Stomach (tissue), 9 donors: ENCODE results near the gene CENPP. TPM values are rescaled to one million over a fixed set of nuclear protein-coding genes. Genes with fewer than 3 reads are reported as not detected.

Experiments
- DNase-seq, 2 donors: peaks; one replicate each; pipeline versions ENCODE4 v3.0.0 to v3.0.0-alpha.2; 2013 to 2019
- H3K27ac ChIP-seq, 5 donors: fragments of 200-600 bp in 4 of 5; sonication (generic) in 4 of 5; one replicate each; pipeline ENCODE4 v1.5.1; 2013 to 2019; ENCODE audit warnings: mild to moderate bottlenecking in 1 of 5, moderate library complexity in 1 of 5
- H3K27me3 ChIP-seq, 3 donors: fragments of 200-600 bp; sonication (generic); one replicate each; pipeline ENCODE4 v1.5.1; 2017 to 2019; ENCODE audit warnings: mixed run types in 1 of 3
- H3K36me3 ChIP-seq, 4 donors: fragments of 200-600 bp; sonication (generic); 1 replicate in 3 of 4; 2 replicates in 1 of 4; pipeline ENCODE4 v1.5.1; 2016 to 2019
- H3K4me1 ChIP-seq, 4 donors: fragments of 200-600 bp; sonication (generic); one replicate each; pipeline ENCODE4 v1.5.1; 2016 to 2019
- H3K4me3 ChIP-seq, 4 donors: fragments of 200-600 bp; sonication (generic) in 3 of 4; one replicate each; pipeline ENCODE4 v1.5.1; 2016 to 2019; ENCODE audit warnings: mild to moderate bottlenecking in 1 of 4
- H3K9me3 ChIP-seq, 4 donors: fragments of 200-600 bp; sonication (generic); one replicate each; pipeline ENCODE4 v1.5.1; 2016 to 2019
- CTCF ChIP-seq, 7 experiments: fragments of 450-650 bp in 4 of 7; fragments of 200-600 bp in 3 of 7; sonication (generic) in 3 of 7; IDR thresholded peaks; one replicate each; pipeline ENCODE4 v1.5.1; 2016 to 2019; ENCODE audit warnings: antibody characterized with exemption in 7 of 7, control low read depth in 2 of 7, mild to moderate bottlenecking in 1 of 7
- EP300 ChIP-seq: sonication (generic); formaldehyde crosslinking; IDR thresholded peaks from one replicate; pipeline ENCODE4 v1.6.1; 2017; ENCODE audit warnings: antibody characterized with exemption
- POLR2A ChIP-seq, 4 donors: fragments of 450-650 bp; IDR thresholded peaks; one replicate each; pipeline ENCODE4 v1.6.1; 2016; ENCODE audit warnings: antibody characterized with exemption in 4 of 4, control low read depth in 2 of 4, mild to moderate bottlenecking in 1 of 4, moderate library complexity in 1 of 4
- POLR2AphosphoS5 ChIP-seq, 3 donors: sonication (generic); formaldehyde crosslinking; IDR thresholded peaks; one replicate each; pipeline ENCODE4 v1.6.1; 2016; ENCODE audit warnings: antibody characterized with exemption in 3 of 3
- WGBS, 5 donors: extraction: QIAGEN DNeasy Blood & Tissue Kit in 3 of 5; methylation state at CpG; one replicate each; pipeline versions ENCODE4 v1.1.5 to v1.1.7; 2013 to 2018; 5-methylcytosine and 5-hydroxymethylcytosine counted together
- intact Hi-C: fragments of 100-400 bp; cut with DNase I; formaldehyde crosslinking; loops from one replicate; pipeline ENCODE4 v1.15.1; 2023; ENCODE audit warnings: low total_unique reads
- polyA plus RNA-seq, 3 donors: library from polyadenylated mRNA; stranded (reverse); fragments of 200-250 nt; gene quantifications; one replicate each; pipeline ENCODE4 v1.2.3, GENCODE V29; 2013
- total RNA-seq, 5 donors: library from RNA; depleted of rRNA; stranded (reverse); fragments of >200 nt; gene quantifications; one replicate each; pipeline versions ENCODE4 v1.1.0 to v1.2.3, GENCODE V29; 2014 to 2016
- donor health status: healthy with polysubstance abuse.
- donor health status: Bipolar disorder and iron deficiency.
- donor health status: healthy.

The CENPP gene
- total and polyA plus RNA-seq, 8 donors: 1.3 to 37.9 (median 3.2) TPM

- Histone ChIP-seq H3K27me3 (no peaks in the 10 kb centered on the region), H3K36me3 (no peaks in the 10 kb centered on the region), H3K4me1 (peaks cover 3 to 47% (median 21%) of the 10 kb centered on the region in 4 donors), H3K9me3 (peaks cover 0 to 4% (median 0%) of the 10 kb centered on the region in 4 donors), H3K27ac (no peak overlapping the region), H3K4me3 (no peak overlapping the region)
- DNase-seq: no peak
- 73 to 93% (median 82%) methylated on average over 5 of the region's 5 CpGs for WGBS, 5 donors
- no peak for TF ChIP-seq POLR2A (IDR thresholded peaks at IDR 0.05)
- intact Hi-C loops: no loop called here
Measured at GRCh38 chr9:92603100-92603499, 277.3 kb downstream of the CENPP start.

GRCh38 chr9:92603990-92604389 lies 278.2 kb downstream of the CENPP start:
- 88 to 95% (median 90%) methylated on average over 5 of the region's 5 CpGs for WGBS, 5 donors
- Histone ChIP-seq H3K4me3 (no peak overlapping the region), H3K9me3 (peaks cover 0 to 4% (median 0%) of the 10 kb centered on the region in 4 donors), H3K27ac (no peak overlapping the region), H3K4me1 (peaks cover 3 to 50% (median 29%) of the 10 kb centered on the region in 4 donors), H3K36me3 (no peaks in the 10 kb centered on the region), H3K27me3 (no peaks in the 10 kb centered on the region)
- no peak for TF ChIP-seq CTCF (IDR thresholded peaks at IDR 0.05)
- TF ChIP-seq POLR2AphosphoS5 (IDR thresholded peaks at IDR 0.05): no peak
- TF ChIP-seq EP300: no peak
- no peak for TF ChIP-seq POLR2A (IDR thresholded peaks at IDR 0.05)
- intact Hi-C loops: no loop called here
- no peak for DNase-seq

- intact Hi-C loops: no loop called here
- Histone ChIP-seq H3K27me3 (no peaks in the 10 kb centered on the region), H3K27ac (no peak overlapping the region), H3K36me3 (no peaks in the 10 kb centered on the region), H3K9me3 (peaks cover 0 to 4% (median 0%) of the 10 kb centered on the region in 4 donors), H3K4me1 (peaks cover 2 to 45% (median 28%) of the 10 kb centered on the region in 4 donors), H3K4me3 (no peak overlapping the region)
- WGBS, 5 donors: 82 to 95% (median 95%) methylated on average over 5 of the region's 5 CpGs
- TF ChIP-seq POLR2AphosphoS5 (IDR thresholded peaks at IDR 0.05): no peak
- no peak for TF ChIP-seq EP300
- TF ChIP-seq CTCF (IDR thresholded peaks at IDR 0.05): no peak
- no peak for TF ChIP-seq POLR2A (IDR thresholded peaks at IDR 0.05)
- DNase-seq: no peak
Measured at GRCh38 chr9:92605224-92605623, 279.5 kb downstream of the CENPP start.

- intact Hi-C loops: no loop called here
- 12 to 18% (median 15%) methylated on average over 2 of the region's 2 CpGs for WGBS, 5 donors
- H3K4me1 ChIP-seq: peaks cover 0 to 39% (median 21%) of the 10 kb centered on the region in 4 donors
- no peaks in the 10 kb centered on the region for H3K27me3 ChIP-seq
- TF ChIP-seq POLR2A (IDR thresholded peaks at IDR 0.05) (no peak), POLR2AphosphoS5 (IDR thresholded peaks at IDR 0.05) (no peak), CTCF (IDR thresholded peaks at IDR 0.05) (no peak), EP300 (no peak)
- no peak overlapping the region for H3K4me3 ChIP-seq
- H3K27ac ChIP-seq: peak overlapping the region in 2 of 5 donors; percentile 69 to 71
- H3K9me3 ChIP-seq: peaks cover 0 to 4% (median 0%) of the 10 kb centered on the region in 4 donors
- peaks cover 4 to 17% (median 13%) of the 10 kb centered on the region in 4 donors for H3K36me3 ChIP-seq
- peak in 1 of 2 donors; percentile 47 for DNase-seq
Measured at GRCh38 chr9:92607088-92607487, 281.3 kb downstream of the CENPP start.

GRCh38 chr9:92607773-92608172 lies 282.0 kb downstream of the CENPP start:
- Histone ChIP-seq H3K27me3 (no peaks in the 10 kb centered on the region), H3K9me3 (peaks cover 0 to 4% (median 0%) of the 10 kb centered on the region in 4 donors), H3K27ac (peak overlapping the region in 3 of 5 donors; percentile 41 to 71 (median 69)), H3K4me3 (no peak overlapping the region), H3K36me3 (peaks cover 4 to 24% (median 19%) of the 10 kb centered on the region in 4 donors), H3K4me1 (peaks cover 0 to 39% (median 21%) of the 10 kb centered on the region in 4 donors)
- TF ChIP-seq POLR2AphosphoS5 (IDR thresholded peaks at IDR 0.05) (no peak), POLR2A (IDR thresholded peaks at IDR 0.05) (no peak), EP300 (no peak), CTCF (IDR thresholded peaks at IDR 0.05) (no peak)
- intact Hi-C loops: no loop called here
- peak in 1 of 2 donors; percentile 65 for DNase-seq
- 46 to 56% (median 53%) methylated on average over 4 of the region's 4 CpGs for WGBS, 5 donors
